ENCODE measurements around the gene GABRA5.
"Not testable (repeated sequence)": the region's sequence is repeated elsewhere in the genome, so short reads cannot be mapped to it uniquely, and the experiment has no call there.

Gene GABRA5

DNA sequence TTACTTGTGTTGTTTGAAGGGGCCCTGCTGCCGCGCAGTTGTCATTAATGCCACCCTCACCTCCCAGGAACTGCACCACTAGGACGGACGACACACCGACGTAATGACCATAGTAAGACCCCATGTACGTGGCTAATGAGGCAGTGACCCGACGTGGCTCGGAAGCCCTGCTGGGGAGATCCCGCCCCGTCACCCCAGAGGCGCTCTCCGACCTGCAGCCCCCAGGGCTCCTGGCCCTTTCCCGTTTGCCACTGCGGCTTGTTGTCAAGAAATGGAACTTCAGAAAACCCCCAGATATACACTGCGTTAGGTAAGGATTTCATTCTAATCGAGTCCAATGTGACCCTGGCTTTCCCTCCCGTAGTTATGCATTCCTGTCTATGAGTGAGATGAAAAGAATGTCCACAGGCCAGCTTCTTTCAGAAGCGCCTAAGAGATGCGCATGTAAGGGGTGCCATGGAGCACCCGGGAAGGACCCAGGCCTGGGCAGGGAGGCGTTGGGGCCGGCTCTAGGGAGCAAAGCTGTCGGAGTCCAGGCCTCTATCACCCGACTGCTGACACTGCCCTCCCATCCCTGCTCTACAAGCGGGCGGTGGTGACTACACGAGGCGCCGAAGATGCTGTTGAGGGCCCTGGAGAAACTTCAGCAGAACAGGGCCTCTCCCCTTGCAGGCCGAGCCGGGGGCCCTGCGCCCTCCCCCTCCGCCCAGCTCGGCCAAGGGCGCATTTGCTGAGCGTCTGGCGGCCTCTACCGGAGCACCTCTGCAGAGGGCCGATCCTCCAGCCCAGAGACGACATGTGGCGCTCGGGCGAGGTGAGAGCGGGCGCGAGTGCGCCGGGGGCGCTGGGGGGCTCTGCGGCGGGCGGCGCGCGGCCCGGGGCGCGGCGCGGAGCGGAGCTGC, at the start of gene GABRA5:
Gene GABRA5, plus strand, starts transcription at position 765 of the 902 bp plus-strand sequence. CDS start 2,187 bp downstream, outside the sequence.
- DNase-seq, result no peak

DNA sequence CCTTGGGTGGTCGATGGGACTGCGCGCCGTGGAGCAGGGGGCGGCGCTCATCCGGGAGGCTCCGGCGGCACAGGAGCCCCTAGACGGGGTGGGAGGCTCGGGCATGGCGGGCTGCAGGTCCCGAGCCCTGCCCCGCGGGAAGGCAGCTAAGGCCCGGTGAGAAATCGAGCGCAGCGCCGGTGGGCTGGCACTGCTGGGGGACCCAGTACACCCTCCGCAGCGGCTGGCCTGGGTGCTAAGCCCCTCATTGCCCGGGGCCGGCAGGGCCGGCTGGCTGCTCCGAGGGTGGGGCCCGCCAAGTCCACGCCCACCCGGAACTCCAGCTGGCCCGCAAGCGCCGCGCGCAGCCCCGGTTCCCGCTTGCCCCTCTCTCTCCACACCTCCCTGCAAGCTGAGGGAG, 35.7 kb upstream of the GABRA5 start:
- DNase-seq, result not testable (repeated sequence)

GRCh38 chr15:26831951-26832350, 34.9 kb upstream of the GABRA5 start:
- DNase-seq, result no peak

DNA sequence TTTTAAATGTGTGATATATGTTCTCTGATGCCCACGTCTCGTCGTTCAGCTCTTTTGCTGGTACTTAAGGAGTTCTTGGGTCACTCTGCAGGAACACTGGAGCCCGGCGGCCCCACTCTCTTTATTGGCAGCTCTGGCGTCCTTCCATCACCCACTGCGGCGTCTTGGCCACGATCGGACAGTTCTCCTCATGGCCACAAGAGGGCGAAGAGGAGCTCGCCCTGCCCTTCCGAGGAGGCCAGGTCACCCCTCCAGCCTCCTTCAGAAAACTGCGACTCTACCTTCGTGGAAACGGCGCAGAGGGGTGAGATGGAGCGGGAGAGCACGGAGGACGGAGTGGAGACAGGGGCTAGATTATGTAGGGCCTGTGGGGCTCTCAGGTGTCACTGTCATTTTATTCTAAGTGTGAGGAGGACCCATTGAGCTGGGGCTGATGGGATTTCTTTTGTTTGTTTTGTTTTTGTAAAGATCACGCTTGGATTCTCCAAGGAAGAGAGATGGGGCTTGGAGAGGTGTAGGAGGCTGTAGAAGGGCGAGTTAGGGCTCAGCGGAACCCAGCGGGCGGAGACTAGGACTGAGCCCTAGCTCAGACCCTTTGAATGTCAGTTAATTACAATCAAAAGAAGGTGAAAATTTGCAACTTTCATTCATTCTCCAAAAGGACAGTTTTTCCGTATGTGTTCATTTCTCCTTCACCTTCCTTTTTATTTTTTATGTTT, 28.0 kb upstream of the GABRA5 start:
- no peak for DNase-seq

GRCh38 chr15:26841514-26841913, 25.3 kb upstream of the GABRA5 start:
- DNase-seq, result no peak

DNA sequence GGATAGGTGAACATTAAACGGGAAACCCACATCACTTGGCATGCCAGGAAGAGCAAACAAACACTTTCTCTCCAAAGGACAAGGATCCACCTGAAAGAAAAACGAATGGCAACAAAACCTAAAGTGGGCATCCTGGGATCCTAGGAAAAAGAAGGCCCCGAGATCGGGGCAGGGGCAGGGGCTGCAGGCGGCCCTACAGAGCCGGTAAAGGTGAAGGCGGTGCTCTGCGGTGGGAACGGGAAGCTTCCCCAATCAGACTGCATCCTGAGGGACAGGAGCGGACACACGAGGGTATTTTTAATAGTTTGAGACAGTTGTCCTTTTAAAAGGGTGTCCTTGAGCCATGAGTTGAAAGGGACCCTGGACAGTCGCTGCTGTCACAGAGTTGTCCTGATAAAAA, 24.9 kb upstream of the GABRA5 start:
- DNase-seq, result no peak

DNA sequence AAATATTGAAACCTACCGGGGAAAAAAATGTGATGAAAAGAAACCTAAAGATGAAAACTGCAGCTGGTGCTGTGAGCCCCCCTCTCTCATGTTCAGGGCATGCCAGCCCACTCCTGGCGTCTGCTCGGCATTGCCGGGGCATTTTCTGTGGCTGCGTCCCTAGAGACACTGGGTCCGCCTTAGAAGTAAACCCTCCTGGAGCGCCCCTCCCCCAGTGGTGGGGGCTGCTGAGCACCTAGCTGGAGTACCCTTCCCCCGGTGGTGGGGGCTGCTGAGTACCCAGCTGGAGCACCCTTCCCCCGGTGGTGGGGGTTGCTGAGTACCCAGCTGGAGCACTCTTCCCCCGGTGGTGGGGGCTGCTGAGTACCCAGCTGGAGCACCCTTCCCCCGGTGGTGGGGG, 24.5 kb upstream of the GABRA5 start:
- no peak for DNase-seq

DNA sequence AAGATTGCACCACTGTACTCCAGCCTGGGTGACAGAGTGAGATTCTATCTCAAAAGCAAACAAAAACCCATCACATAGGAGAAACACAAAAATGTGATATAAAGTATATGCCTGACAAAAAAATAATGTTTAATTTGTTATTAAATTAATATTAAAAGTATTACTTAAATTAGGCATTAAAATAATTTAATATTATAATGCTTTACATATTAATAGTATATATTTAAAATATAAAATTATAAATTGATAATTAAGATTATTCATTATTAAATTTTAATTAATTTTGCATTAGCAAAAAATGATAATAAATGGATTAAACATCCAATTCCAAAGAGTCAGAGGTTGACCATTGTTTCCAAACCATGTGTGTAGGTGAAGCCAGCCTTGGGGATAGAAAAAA, 22.0 kb upstream of the GABRA5 start:
- no peak for DNase-seq

GRCh38 chr15:26848498-26848897, 18.4 kb upstream of the GABRA5 start:
- no peak for DNase-seq

GRCh38 chr15:26850161-26850560, 16.7 kb upstream of the GABRA5 start:
- no peak for DNase-seq

DNA sequence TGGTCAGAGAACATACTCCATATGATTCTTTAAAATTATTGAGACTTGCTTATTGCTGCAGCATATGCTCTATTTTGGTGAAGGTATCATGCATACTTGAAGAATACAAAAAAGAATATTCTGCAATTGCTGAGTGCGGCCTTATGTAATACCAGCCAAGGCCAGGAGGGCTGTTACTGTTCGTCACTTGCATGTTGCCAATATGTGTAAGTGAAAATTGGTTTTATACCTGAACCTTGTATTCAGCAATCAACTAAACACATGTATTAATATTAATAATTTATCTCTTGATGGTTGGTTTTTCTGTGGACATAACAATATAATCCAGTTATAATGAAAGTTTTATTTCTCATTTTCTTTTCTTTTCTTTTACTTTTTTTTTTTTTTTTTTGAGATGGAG, 13.9 kb upstream of the GABRA5 start:
- DNase-seq, result no peak

GRCh38 chr15:26854435-26854834, 12.4 kb upstream of the GABRA5 start:
- DNase-seq, result no peak

DNA sequence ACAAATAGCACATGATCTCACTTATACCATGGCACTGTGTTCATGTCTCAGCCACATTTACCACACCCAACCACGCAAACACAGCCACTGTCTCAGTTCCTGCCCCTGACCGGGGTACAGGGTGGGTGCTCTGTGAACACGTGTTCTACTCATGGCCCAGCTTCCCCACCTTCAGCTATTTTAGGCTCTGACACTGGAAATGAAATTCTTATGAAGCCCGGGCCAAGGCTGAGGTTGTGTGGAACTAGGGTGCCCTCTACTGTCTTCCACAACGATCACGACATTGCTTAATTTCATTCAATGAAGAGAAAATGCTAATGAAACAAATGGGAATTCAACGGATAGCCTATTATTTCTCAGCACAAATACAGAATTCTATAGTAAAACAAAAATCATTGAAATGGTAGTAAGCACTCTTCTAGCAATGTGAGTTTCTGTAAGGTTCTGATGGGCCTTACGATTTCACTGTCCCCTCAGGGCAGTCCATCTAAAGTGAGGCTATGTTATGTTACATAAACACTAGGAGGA, 2.1 kb upstream of the GABRA5 start:
- DNase-seq, result no peak

DNA sequence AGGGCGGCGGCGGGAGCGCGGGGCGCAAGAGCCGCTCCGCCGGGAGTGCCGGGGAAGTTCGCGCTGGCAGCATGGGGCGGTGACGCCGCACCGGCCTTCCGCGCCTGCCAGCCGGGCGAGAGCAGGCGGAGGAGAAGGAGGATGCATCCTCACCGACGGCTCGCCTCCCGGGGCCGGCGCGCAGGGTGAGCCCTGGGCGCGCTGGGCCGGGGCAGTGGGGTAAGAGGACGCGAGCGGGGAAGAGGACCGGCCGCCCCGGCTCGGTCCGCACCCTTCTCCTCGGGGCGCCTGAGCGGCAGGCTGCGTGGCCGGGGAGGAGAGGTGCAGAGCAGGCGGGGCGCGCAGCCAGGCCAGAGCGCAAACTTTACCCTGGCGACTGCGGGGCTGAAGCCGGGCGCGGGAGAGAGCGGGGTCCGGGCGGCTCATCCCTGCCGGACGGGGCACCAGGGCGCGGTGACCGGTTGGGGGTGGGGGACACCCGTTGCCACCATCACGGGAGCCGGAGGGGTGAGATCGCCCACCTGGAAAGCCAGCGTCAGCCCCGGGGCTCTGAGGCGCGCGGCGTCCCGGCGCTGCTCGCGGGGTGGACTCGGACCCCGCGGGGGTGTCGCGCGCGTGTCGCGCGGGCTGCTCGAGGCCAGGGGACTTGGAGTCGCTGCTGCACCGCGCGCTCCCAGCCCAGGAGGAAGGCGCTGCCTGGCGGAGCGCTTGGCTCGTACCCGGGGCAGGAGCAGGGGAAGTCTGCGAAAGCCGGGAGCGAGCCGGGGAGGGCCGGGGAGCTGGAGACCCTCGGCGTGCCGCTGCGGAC, 542 bp downstream of the GABRA5 start:
- no peak for DNase-seq

DNA sequence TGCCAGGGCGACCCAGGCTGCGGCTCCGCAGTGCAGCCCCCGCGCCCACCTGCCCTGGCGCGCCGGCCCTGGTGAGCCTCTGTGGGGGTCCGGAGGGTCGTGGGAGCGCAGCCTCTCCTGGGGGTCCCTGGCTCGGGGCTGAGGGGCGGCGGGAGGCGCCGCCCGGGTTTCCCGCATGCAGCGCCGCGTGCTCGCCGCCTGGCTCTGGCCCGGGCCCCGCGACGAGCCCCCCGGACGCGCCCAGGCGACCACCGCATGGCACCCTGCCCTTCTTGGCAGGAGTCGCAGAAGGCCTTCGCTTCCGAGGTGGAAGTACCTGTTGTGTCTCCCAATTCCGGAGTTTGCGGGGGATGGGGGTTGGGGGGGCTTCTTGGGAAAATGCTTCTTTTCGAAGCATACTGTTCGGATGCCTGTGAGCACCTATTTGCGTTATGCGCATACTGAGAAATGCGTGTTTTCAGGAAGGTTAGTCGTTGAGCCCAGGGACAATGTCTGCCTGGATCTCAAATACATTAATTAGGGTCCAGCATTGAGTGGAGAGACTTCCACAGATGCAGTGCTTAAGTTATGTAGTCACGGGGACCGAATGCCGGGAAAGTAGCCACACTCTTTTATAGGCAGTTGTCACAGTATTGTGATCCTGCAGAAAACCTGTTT, 1.3 kb downstream of the GABRA5 start:
- no peak for DNase-seq

- no peak for DNase-seq
These were observed 2.8 kb downstream of the GABRA5 start for GRCh38 chr15:26869628-26870027.

- no peak for DNase-seq
These were observed 3.5 kb downstream of the GABRA5 start for GRCh38 chr15:26870346-26870745.

GRCh38 chr15:26872206-26872605, 5.3 kb downstream of the GABRA5 start:
- no peak for DNase-seq

- no peak for DNase-seq
These were observed 7.0 kb downstream of the GABRA5 start for GRCh38 chr15:26873846-26874245.

DNA sequence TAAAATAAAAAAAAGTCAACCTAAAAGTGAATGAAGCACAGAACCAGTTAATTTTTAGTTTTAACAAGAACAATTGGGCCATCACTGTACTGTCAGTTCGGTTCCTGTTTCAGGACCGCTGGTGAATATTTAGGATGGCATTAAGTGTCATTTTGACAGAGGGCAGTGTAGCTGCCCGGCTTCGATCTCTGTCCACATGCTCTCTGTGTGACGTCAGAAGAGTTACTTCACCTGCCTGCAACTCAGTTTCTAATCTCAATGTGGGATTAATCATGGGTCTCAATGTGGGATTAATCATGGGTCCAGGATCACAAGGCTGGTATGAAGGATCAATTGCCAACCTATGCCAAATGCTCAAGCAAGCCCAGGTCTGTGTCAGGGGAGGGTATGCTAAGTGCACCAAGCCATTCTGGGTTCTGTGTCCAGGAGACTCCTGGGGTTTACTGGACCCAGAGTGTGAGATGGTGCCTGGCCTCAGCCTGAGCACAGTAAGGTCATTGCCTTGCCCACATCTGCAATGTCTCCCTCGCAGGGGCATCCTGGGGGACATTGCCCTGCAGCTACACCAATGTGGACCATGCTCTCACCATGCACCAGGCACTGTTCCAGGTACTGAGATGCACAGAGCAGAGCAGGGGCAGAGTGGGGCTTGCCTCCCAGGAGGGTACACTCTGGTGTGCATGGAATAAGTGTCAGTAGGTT, 8.1 kb downstream of the GABRA5 start:
- DNase-seq, result no peak

- no peak for DNase-seq
These were observed 8.6 kb downstream of the GABRA5 start for GRCh38 chr15:26875476-26875850.

DNA sequence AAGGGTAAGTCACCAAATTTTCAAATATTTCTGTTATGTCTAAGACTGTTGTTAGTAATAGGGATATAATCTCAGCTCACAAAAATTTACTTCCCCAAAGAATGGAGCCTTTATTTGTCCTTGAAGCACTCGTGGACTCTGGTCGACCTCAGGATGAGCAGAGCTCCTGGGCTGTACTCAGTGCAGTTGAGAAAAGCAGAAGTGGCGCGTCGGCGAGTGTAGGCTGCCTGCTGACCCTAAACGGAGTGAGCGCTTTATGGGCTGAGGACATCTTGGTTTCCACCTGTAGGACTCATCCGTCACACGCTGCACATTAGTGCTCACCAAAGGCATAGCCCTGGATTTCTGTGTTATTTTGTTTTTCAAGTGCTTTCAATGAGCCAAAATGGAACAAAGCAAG, 11.0 kb downstream of the GABRA5 start:
- no peak for DNase-seq
